GM21367 (cell line): ENCODE measurements around the gene RABEP2.
"Not testable (repeated sequence)": the region's sequence is repeated elsewhere in the genome, so short reads cannot be mapped to it uniquely, and the experiment has no call there.

Experiments
- ATAC-seq: cut with Tn5 transposase; IDR thresholded peaks from one replicate; pipeline ENCODE4 v1.9.1; 2021; ENCODE audit not compliant: unreplicated experiment

Gene RABEP2

GRCh38 chr16:28879841-28880588, 45.0 kb downstream of the RABEP2 start:
- peak; percentile 62 for ATAC-seq

DNA sequence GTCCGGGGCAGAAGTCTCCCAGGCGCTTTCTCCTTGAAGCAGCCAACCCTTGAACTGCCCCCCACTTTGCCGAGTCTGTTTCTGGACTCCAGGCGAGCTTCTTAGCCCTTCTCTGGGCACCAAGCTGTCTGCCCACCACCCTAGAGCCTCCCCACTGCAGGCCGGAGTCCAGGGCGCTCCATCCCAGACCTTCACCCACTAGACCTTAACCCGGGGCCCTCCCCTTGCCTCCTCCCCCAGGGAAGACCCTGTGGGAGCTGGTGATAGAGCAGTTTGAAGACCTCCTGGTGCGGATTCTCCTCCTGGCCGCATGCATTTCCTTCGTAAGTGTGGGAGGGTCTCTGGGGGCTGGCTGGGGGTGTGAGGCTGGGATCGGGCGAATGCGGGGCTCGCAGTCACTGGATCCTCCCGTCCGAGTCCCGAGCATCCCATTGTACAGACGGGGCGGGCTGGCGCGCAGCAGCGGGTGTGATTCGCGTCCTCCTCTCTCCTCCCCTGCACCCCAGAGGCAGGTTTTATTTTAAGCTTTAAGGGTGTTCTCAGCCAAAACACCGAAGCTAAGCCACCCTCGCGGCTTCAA, 45.7 kb downstream of the RABEP2 start:
- no peak for ATAC-seq

GRCh38 chr16:28878083-28878926, 46.7 kb downstream of the RABEP2 start, which contains the start of gene ATP2A1:
ATP2A1 (plus strand) TSS chr16:28878488; CDS start chr16:28878672, 184 bp downstream.
- ATAC-seq, result no peak

GRCh38 chr16:28877655-28878000, 47.4 kb downstream of the RABEP2 start:
- no peak for ATAC-seq

GRCh38 chr16:28876973-28877654, 47.9 kb downstream of the RABEP2 start:
- ATAC-seq, result no peak

DNA sequence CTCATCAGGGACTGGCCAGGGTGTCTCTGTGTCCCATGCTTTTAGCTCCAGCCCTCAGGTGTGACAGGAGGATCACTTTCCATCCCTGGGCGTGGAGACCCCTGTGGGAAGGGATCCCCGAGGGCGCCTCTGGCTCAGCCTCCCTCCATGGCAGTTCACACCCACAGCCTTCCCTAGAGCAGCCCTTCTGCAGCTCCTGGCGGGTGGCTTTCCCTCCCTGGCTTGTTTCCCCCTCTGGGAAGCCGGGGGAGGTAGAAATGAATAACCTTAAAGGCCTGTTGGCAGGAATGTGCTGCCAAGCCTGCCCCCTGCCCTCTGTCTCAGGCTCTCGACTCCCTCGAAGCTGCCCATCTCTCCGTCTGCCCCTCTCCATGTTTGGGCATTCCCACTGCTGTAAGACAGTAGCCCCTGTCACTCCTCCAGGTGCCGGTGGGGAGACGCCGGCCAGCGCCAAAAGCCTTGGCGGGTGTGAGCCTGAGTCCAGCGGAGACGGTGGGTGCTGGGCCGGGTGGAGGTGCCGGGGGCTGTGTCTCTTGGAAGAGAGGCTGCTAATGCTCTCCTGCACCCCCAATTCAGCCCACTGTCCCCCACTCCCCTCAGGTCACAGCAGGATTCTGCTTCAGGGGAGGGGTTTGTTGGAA, 48.9 kb downstream of the RABEP2 start:
- no peak for ATAC-seq

DNA sequence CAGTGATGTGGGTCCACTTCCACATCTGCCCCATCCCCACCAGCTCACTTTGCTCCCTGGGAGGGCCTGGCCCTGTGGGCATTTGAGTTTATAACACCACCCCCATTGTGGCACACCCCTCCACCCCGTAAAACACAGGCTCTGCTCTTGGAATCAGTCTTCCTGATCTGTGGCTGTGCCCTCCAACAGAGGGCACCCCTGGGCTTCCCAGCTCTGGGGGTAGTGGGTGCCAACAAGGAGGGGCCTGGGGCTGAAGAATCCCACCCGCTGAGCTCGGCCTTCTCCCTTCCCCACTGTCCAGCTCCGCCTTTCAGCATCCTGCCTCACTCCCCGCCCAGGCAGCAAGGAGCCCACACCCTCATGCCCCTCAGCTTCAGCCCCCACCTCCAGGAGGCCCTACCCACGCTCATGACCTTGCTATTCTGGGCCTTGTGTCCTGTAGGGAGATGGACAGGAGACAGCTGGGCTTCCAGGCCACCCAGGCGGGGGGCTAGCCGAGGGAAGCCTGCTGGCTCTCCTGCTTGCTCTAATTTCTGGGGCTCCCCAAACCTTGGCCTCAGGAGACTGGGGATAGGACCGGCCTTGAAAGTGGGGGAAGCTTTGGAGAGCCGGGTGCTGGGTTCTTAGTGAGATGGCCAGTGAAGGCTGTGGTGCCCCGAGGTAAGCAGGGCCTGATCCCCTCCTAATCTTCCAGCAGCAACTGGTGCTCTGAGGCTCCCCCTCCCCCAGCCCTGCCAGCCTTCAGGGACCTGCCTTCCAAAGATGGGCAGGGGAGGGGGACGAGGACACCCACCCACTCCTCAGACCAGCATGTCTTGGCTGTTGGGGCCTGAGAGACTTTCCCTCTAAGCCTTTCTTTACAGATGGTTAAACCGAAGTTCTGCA, 49.7 kb downstream of the RABEP2 start:
- no peak for ATAC-seq

DNA sequence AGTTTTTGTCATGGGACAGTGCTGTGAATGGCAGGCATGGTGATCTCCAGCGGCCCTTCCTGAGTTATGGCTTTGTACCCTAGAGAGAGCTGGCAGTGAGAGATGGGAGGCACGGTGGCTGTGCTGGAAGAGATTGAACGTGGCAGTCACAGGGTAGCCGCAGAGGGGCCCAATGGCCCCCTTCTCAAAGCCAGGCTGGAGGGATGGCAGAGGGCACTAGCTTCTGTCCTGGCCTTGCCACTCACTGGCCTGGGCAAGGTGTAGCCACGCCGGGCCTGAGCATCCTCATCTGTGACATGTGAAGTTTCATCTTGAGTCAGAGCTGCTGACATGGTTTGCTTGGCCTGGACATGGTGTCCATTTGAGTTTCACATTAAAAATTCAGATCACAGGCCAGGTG, 50.6 kb downstream of the RABEP2 start:
- ATAC-seq, result no peak

GRCh38 chr16:28873543-28874201, 51.4 kb downstream of the RABEP2 start:
- ATAC-seq, result no peak

- no peak for ATAC-seq
These were observed 52.1 kb downstream of the RABEP2 start for GRCh38 chr16:28872952-28873351.

DNA sequence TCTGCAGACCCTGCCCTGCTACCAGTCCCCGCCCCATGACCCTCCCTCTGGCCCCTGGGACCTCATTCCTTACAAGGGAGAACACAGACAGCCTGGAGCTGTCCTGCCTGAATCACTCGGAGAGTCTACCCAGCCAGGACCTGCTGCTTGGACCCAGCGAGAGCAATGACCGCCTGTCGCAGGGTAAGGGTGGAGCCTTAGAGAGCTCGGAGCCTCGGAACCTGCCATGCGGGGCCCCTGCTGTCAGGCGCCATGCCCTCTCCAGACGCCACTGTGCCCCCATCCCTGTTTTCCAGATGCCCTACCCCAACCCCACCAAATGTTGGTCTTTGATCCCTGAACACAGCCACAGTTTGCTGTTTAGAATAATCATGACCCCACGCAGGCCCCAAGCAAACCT, 55.8 kb downstream of the RABEP2 start:
- no peak for ATAC-seq

- ATAC-seq, result not testable (repeated sequence)
These were observed 57.4 kb downstream of the RABEP2 start for GRCh38 chr16:28867646-28868045.

- no peak for ATAC-seq
These were observed 57.8 kb downstream of the RABEP2 start for GRCh38 chr16:28867241-28867640.

DNA sequence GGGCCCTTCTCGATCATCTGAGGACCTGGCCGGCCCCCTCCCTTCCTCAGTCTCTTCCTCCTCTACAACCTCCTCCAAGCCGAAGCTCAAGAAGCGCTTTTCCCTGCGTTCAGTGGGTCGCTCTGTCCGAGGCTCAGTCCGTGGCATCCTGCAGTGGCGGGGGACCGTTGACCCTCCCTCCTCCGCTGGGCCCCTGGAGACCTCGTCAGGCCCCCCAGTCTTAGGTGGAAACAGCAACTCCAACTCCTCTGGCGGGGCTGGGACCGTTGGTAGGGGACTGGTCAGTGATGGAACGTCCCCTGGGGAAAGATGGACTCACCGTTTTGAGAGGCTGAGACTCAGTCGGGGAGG, 58.6 kb downstream of the RABEP2 start:
- no peak for ATAC-seq

GRCh38 chr16:28865722-28866453, 59.1 kb downstream of the RABEP2 start:
- no peak for ATAC-seq

- no peak for ATAC-seq
These were observed 59.9 kb downstream of the RABEP2 start for GRCh38 chr16:28865001-28865688.

GRCh38 chr16:28863929-28864793, 60.9 kb downstream of the RABEP2 start:
- ATAC-seq, result no peak
